ENCODE measurements around the gene UNC5A. TPM values are rescaled to one million over a fixed set of nuclear protein-coding genes. Genes with fewer than 3 reads are reported as not detected.

The UNC5A gene
- total and polyA plus RNA-seq, 2 of the 8 experiments (the other 6 are each of a cell fraction or from before 2014, with no cell fraction given), result 4.0 to 7.6 TPM

DNA sequence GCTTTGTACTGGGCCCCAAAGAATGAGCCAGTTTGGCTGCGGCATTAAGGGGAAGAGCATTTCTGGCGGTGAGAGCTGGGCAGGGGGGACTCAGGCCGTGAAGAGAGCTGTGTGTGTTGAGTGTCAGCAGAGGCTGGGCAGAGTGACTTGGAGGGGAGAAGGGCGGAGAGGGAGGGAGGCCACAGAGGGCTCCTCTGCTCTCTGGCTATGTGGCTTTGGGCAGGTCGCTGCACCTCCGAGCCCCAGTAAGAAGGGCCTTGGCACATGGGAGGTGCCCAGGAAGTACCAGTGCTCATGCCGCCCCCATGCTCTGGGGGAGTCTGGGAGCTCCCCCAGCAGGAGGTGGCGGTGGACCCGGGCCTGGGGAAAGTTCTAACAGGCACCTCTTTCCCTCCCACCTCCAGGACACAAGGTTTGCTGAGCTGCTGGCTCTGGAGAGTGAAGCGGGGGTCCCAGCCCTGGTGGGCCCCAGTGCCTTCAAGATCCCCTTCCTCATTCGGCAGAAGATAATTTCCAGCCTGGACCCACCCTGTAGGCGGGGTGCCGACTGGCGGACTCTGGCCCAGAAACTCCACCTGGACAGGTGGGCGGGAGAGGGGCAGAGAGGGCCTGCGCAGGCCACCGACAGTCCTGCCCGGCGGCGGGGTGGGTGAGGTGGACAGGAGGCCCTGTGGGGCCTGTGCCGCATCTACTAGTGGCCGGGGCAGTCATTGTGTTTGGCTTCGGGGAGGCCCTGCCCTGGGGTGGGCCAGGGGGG lies 68.7 kb downstream of the UNC5A start:
- POLR2A ChIA-PET (ENCODE audit: partially characterized antibody), result interaction anchor here (1.3 kb wide), 1 partner anchor 65 kb away, joined by 3 read pairs; no protein-coding TSS in a partner anchor
- H2AFZ ChIP-seq (ENCODE audit: low read length), result no peak overlapping the region
- no peak for FAIRE-seq
- H4K91ac ChIP-seq (replicated peaks; ENCODE audit: insufficient read length, low read length), result no peak overlapping the region
- H3K4me1 ChIP-seq (replicated peaks in 1 of 4; ENCODE audit: control insufficient read depth in 3 of 4, insufficient read depth in 4 of 4, low read length in 3 of 4), result peaks cover 0 to 4% (median 1%) of the 10 kb centered on the region in 4 experiments; a peak in 3 of 7 replicates
- H2BK12ac ChIP-seq (ENCODE audit: low read depth, low read length), result no peak overlapping the region
- no peak overlapping the region for H4K8ac ChIP-seq (ENCODE audit: extremely low read depth, insufficient read depth, low read length)
- CTCF ChIA-PET (ENCODE audit: partially characterized antibody), result interaction anchor here (0.7 to 7.2 kb wide), 13 partner anchors 8 to 220 kb away, joined by 3 to 39 read pairs (median 4); partner anchors contain the start of gene HK3
- H3K14ac ChIP-seq (ENCODE audit: insufficient read length), result no peak overlapping the region
- H3K9me3 ChIP-seq (ENCODE audit: insufficient read depth in 2 of 2, low read depth in 1 of 2, low read length in 1 of 2), result no peaks in the 10 kb centered on the region
- no peak overlapping the region for H2BK120ac ChIP-seq (replicated peaks; ENCODE audit: low read depth, low read length)
- H3K36me3 ChIP-seq (ENCODE audit: control insufficient read depth in 2 of 4, insufficient read depth in 4 of 4, low read length in 3 of 4), result no peaks in the 10 kb centered on the region
- no peak overlapping the region for H2BK20ac ChIP-seq (ENCODE audit: low read length)
- H2AK5ac ChIP-seq (ENCODE audit: low read depth, low read length), result no peak overlapping the region
- no peaks in the 10 kb centered on the region for H3K79me1 ChIP-seq (ENCODE audit: low read depth, low read length)
- H3K4ac ChIP-seq (replicated peaks; ENCODE audit: insufficient read length, low read depth, low read length), result no peak overlapping the region
- H3K23ac ChIP-seq (ENCODE audit: insufficient read length), result no peak overlapping the region
- no peaks in the 10 kb centered on the region for H3K23me2 ChIP-seq (ENCODE audit: low read depth, low read length)
- H4K20me1 ChIP-seq (replicated peaks in 1 of 2; ENCODE audit: control insufficient read depth in 1 of 2, insufficient read depth in 2 of 2, low read length in 2 of 2), result no peaks in the 10 kb centered on the region
- no peaks in the 10 kb centered on the region for H3K79me2 ChIP-seq (ENCODE audit: control insufficient read depth in 1 of 2, insufficient read depth in 2 of 2, low read length in 2 of 2)
- no peak overlapping the region for H3K56ac ChIP-seq (replicated peaks; ENCODE audit: insufficient read length, low read depth, low read length)
- no peak overlapping the region for H3K4me3 ChIP-seq (ENCODE audit: extremely low read depth in 1 of 4, insufficient read depth in 2 of 4, low read depth in 3 of 4, low read length in 4 of 4)
- 82% methylated on average over 22 of the region's 23 CpGs; no CpG with 5 or more reads in 1 of the 2 experiments for WGBS, 2 experiments (ENCODE audit: extremely low coverage in 1 of 2, insufficient coverage in 1 of 2, insufficient read length in 1 of 2, insufficient replicate concordance in 2 of 2, low coverage in 1 of 2, low lambda C conversion rate in 2 of 2, missing lambda C conversion rate in 1 of 2)
- no peak overlapping the region for H3K18ac ChIP-seq (ENCODE audit: extremely low read depth, low read length)
- peak overlapping the region; percentile 66; the same call in 1 of the 2 replicates for H2BK5ac ChIP-seq (ENCODE audit: low read depth, low read length)
- no peak overlapping the region for H4K5ac ChIP-seq (ENCODE audit: insufficient read length, low read depth, low read length)
- H3K27ac ChIP-seq (ENCODE audit: low read depth, low read length), result no peak overlapping the region
- H3K4me2 ChIP-seq (ENCODE audit: insufficient read depth in 1 of 2, low read depth in 2 of 2, low read length in 2 of 2), result no peak overlapping the region
- no peak for DNase-seq (ENCODE audit: low read depth in 1 of 2, low spot score in 2 of 2)
- H2BK15ac ChIP-seq (ENCODE audit: low read length), result no peak overlapping the region
- no peak overlapping the region for H3K9ac ChIP-seq (replicated peaks in 1 of 4; ENCODE audit: extremely low read depth in 1 of 4, low read depth in 3 of 4, low read length in 3 of 4)
- H3K27me3 ChIP-seq (replicated peaks in 1 of 4; ENCODE audit: control insufficient read depth in 3 of 4, extremely low read depth in 1 of 4, insufficient read depth in 3 of 4, low read length in 3 of 4), result no peaks in the 10 kb centered on the region
- TF ChIP-seq POLR2AphosphoS5 (IDR thresholded peaks at IDR 0.05; ENCODE audit: low read depth, low read length), result no peak
- no peak for TF ChIP-seq SIN3A (conservative IDR thresholded peaks at IDR 0.05 in 1 of 2, IDR thresholded peaks at IDR 0.05 in 1 of 2; ENCODE audit: low read depth in 1 of 2, low read length in 2 of 2)
- TF ChIP-seq NANOG (IDR thresholded peaks at IDR 0.05; ENCODE audit: insufficient read depth, low read depth, low read length, poor library complexity, severe bottlenecking), result no peak
- TF ChIP-seq TBP (IDR thresholded peaks at IDR 0.05; ENCODE audit: low read depth, low read length), result no peak
- TF ChIP-seq JUND (IDR thresholded peaks at IDR 0.05; ENCODE audit: low read length), result no peak
- TF ChIP-seq CEBPB (IDR thresholded peaks at IDR 0.05; ENCODE audit: low read depth, low read length), result no peak
- TF ChIP-seq GABPA (IDR thresholded peaks at IDR 0.05; ENCODE audit: borderline replicate concordance, insufficient read depth, low read length), result no peak
- no peak for TF ChIP-seq EGR1 (IDR thresholded peaks at IDR 0.05; ENCODE audit: borderline replicate concordance, low read depth, low read length)
- TF ChIP-seq YY1 (IDR thresholded peaks at IDR 0.05; ENCODE audit: low read depth, low read length), result no peak
- no peak for TF ChIP-seq SP4 (IDR thresholded peaks at IDR 0.05; ENCODE audit: low read length)
- TF ChIP-seq EZH2 (IDR thresholded peaks at IDR 0.05; ENCODE audit: low read depth, low read length, severe bottlenecking), result no peak
- no peak for TF ChIP-seq RNF2 (IDR thresholded peaks at IDR 0.05; ENCODE audit: borderline replicate concordance, low read depth, low read length, missing control alignments, poor library complexity, severe bottlenecking)
- TF ChIP-seq KDM5A (IDR thresholded peaks at IDR 0.05; ENCODE audit: low read length), result no peak

All from H1 (cell line).